Measurements from ENCODE around the gene SWSAP1.
A peak's percentile ranks its signal among the peaks of the same experiment; 100 is the strongest.
"Not testable (repeated sequence)": the region's sequence is repeated elsewhere in the genome, so short reads cannot be mapped to it uniquely, and the experiment has no call there.

Gene SWSAP1, protein sequence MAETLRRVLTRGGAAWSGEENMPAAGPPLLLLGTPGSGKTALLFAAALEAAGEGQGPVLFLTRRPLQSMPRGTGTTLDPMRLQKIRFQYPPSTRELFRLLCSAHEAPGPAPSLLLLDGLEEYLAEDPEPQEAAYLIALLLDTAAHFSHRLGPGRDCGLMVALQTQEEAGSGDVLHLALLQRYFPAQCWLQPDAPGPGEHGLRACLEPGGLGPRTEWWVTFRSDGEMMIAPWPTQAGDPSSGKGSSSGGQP

DNA sequence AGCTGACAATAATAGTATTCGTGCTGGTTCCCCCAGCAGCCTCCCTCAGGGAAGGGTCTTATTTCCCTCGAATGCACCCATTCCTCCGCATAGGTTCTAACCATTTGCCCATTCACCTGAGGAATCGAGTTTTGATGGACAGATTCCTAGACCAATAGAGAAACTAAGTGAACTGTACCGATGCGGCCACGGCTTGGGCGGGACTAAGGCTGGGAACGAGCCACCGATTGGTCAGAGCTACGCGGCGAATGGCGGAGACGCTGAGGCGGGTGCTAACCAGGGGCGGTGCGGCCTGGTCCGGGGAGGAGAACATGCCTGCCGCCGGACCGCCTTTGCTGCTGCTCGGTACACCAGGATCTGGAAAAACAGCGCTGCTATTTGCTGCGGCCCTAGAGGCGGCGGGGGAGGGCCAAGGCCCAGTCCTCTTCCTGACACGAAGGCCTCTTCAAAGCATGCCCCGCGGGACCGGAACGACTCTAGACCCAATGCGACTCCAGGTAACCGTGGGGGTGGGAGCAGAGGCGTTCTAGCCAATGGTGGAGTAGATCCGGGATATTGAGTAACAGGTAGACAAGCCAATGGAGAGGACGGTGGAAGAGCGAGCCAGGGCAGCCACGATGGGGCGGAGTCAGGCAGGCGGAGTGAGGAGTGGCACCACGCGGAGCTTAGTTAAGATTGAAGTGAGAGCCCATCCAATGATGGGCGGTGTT lies at the start of gene SWSAP1:
SWSAP1 (plus strand) TSS at position 234 of the 710 bp plus-strand sequence; CDS start at position 249, 15 bp downstream.
- DNase-seq = peak; percentile 100

DNA sequence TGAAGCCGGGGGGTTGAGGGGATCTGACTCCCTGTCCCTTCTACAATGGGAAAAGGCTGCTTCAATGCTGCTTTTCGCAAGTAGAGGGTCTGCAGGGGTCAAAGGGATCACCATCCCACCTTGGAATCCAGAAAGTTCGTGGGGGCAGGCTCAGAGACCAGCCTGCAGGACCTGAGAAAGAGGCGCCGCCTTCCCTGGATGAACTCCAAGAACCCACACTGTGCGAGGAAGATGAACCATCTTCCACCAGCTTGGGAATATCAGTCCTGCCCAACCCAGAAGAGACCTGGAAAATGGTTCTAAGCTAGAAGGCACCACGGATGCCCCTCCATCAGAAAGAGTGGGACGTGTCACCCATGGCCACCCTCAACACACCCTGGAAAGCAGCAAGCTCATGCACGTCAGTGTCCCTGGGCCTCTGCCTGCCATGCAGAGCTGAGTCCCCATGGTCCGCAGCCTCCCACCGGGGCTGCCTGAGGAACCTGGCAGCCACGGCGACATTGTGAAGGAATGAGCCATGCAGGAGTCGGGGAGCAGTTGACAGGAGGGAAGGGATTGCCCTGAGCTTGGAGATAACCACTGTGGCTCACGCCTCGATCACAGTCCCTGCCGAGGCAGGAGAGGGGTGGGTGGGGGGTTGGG lies 49.6 kb upstream of the SWSAP1 start:
- no peak for DNase-seq

DNA sequence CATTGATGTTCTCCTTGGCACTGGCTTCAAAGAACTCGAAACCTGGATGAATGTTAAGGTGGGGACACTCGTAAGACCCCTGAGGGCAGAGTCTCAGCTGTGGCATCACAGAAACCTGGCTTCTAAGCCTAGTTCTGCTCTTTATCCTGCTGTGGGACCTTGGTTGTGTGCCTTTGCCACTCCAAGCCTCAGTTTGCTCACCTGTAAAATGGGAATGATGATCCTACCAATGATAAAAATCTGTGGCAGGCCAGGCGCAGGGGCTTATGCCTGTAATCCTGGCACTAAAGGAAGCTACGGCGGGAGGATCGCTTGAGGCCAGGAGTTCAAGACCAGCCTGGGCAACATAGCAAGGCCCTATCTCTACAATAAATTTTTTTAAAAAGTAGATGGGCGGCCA lies 48.9 kb upstream of the SWSAP1 start:
- no peak for DNase-seq

DNA sequence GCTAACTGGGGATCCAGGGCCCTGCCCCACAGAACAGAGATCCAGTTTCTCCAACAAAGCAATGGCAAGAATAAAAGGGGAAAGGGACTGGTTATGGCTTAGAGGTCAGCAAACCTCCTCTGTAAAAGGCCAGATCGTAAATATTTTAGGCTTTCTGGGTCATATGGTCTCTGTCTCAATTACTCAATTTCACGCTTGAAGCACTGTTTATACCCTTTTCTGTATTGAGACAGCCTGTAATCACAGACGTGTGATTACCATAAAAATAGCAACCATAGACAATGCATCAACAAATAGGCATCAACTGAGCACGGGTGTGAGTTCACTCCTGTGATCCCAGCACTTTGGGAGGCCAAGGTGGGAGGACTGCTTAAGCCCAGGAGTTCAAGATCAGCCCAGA lies 44.3 kb upstream of the SWSAP1 start:
- no peak for DNase-seq

DNA sequence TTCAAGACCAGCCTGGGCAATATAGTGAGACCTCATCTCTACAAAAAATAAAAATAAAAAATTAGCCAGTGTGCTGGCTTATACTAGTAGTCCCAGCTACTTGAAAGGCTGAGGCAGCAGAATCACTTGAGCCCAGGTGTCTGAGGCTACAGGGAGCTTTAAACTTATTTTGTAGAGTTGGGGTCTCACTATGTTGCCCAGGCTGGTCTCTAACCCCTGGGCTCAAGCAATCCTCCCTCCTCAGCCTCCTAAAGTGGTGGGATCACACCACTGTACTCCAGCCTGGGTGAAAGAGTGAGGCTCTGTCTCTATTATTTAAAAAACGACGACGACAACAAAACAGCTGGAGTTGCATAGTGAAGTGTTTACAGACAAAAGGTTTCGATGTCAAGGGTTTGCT lies 43.0 kb upstream of the SWSAP1 start:
- DNase-seq = no peak

DNA sequence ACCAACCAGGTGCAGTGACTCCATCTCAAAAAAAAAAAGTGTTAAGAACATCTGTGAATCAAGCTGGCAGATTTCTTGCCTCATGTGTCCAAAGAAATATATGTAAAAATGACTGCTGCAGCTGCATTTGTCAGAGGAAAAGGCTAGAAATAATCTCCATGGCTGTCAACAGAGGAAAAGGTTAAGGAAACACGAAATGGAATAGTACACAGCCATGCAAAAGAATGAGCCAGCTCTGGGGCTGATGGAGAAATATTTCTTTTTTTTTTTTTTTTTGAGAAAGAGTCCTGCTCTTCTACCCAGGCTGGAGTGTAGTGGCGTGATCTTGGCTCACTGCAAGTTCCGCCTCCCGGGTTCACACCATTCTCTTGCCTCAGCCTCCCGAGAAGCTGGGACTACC lies 41.6 kb upstream of the SWSAP1 start:
- DNase-seq = no peak

DNA sequence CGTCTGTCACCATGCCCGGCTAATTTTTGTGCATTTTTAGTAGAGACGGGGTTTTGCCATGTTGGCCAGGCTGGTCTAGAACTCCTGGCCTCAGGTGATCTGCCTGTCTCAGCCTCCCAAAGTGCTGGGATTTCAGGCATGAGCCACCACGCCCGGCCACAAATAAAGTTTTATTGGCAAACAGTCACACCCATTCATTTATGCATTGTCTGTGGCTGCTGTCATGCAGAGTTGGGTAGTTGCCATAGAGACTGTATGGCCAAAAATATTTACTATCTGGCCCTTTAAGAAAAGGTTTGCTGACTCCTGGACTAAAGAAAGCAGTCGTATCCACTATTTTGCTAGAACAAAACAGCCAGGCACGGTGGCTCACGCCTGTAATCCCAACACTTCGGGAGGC lies 40.6 kb upstream of the SWSAP1 start:
- not testable (repeated sequence) for DNase-seq

DNA sequence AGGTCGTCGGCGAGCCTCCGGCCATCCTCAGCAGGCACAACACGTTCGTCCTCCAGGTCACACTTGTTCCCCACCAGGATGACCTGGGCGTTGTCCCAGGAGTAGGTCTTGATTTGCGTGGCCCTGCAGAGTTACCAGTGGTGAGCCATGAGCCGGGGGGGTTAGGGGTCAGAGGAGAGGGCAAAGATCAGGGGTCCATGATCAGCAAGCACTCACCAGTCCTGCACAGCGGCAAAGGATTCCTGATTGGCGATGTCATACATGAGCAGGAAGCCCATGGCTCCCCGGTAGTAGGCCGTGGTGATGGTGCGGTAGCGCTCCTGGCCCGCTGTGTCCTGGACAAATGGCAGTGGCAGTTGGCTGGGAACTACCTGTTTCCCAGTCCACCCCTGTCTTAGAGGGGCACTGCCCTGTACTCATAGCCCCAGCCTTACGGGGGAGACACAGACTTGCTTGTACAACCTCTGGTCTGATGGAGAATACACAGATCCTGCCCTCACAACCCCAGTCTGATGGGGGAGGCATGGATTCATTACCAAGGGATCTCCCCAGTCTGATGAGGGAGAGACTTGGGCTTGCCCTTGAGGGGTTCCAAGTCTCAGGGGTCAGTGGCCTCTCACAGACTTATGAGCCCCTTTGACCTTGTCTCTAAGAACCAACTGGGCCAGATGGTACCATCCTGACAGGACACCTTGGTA lies 38.9 kb upstream of the SWSAP1 start:
- no peak for DNase-seq

DNA sequence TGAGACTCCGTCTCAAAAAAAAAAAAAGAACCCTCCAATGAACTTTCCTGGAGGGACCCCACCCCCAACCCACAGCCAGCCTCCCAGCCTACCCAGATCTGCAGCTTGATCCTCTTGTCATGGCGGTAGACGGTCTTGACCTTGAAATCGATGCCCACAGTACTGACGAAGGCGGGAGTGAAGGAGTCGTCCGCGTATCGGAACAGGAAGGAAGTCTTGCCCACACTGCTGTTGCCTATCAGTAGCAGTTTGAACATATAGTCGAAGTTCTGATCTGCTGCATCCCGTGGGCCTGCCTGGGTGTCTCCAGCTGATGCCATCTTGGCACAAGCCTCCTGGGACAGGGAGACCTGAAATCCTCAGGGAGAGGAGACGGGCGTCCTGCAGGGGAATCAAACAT lies 37.4 kb upstream of the SWSAP1 start:
- peak; percentile 24 to 31 for DNase-seq

DNA sequence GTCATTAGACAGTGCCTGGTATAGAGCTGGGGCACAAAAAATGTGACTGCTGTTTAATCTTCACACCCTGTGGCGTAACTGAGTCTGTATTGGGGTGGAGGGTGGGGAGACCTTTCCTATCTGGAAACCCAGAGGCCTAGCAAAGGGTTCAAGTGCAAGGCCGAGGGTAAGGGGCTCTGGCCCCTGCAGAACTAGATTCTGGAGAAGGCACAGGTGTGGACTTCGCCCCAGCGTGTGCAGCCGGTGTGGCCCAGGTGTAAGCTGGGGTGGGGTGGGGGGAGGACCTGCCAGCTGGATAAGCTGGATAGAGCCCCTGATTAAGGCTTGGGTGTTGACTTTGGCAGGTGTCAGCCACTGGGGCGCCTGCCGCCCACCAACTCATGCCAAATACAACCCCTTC lies 36.3 kb upstream of the SWSAP1 start:
- DNase-seq = no peak

DNA sequence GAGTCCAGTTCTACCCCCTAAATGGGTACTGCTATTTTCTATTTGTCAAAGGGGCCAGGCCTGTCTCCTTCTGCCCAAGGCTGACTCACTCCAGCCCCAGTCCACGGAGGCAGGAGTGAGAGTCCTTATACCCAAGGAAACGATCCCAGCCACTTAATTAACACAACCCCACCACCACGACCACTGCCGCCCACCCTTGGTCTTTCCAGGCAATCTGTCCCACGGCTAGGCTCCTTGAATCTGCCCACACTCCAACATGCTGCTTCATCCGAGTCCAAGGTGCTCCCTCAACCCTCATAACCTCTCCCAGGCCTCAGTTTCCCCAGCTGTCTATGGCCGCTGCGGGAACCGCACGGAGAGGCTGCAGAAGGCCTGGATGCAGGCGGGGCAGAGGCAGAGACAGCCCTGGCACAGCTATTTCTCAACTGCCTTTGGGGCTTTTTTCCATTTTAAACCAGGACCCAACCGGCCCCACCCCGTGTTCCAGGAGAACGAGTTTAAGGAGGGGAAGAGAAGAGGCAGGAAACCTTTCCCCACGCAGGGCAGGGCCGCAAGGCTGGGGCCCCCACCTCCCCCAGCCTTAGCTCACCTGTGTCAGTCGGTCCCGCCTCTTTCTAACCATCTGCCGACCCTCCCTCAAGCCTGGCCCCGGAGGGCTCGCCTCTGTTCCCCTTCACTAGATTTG lies 35.8 kb upstream of the SWSAP1 start:
- DNase-seq = no peak

DNA sequence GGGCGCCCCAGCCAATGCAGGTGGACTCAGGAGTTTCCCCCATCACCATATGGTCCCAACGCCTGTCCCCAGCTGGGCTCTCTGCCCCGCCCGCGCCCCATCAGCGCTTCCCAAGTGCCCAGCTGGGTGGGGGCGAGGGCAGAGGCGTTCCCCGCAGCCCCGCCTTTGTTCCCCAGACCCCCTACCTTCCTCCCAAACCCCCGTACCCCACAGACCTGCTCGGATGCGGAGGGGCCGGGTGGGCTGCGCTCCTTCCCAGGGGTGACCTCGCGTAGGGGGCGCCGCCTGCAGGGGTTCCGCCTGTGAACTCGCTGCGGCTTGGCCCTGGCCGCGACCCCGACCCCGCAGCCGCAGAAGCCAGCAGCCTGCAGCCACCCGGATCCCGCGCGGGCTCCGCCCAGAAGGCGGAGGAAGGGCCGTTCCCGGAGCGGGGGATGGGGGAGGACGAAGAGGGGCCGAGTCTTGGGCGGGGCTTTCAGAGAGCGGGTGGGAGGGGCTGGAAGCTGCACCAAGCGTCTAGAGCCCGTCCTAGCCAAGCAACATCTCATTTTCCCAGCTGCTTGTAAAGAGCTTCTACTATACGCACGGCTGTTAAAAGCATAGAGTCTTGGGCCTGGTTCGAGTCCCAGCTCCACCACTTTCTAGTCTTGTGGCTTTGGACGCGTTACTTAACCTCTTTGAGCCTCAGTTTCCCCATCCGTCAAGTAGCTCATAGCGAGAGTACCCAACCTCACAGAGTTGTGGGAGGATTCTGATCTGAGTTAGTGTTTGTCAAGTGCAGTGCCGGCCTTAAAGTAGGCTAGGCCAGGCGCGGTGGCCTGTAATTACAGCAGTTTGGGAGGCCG lies 35.0 kb upstream of the SWSAP1 start, which contains the start of gene RAB3D:
RAB3D (minus strand) TSS at position 404 of the 845 bp plus-strand sequence. CDS start 2,258 bp downstream, outside the sequence.
- peak in 1 of 2 experiments; percentile 16 for DNase-seq

DNA sequence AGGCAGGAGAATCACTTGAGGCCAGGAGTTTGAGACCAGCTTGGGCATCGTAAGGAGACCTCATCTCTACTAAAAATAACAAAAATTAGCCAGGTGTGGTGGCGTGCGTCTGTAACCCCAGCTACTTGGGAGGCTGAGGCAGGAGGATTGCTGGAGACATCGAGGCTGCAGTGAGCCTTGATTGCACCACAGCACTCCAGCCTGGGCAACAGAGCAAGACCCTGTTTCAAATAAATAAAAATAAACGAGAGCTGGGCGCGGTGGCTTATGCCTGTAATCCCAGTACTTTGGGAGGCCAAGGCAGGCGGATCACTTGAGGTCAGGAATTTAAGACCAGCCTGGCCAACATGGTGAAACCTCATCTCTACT lies 34.4 kb upstream of the SWSAP1 start:
- not testable (repeated sequence) for DNase-seq

DNA sequence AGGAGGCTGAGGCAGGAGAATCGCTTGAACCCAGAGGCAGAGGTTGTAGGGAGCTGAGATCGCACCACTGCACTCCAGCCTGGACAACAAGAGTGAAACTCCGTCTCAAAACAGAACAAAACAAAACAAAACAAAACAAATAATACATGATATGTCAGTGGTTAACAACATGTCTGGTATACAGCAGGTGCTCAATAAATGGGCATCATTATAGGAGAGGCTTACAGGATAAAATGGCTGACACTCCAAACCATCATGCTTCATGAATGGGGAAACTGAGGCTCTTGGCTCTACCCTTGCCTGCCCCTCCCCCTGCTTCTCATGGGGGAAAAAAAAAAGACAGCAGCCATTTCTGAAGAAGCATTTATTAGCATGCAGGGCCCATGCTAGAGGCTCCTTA lies 32.0 kb upstream of the SWSAP1 start:
- DNase-seq = no peak

DNA sequence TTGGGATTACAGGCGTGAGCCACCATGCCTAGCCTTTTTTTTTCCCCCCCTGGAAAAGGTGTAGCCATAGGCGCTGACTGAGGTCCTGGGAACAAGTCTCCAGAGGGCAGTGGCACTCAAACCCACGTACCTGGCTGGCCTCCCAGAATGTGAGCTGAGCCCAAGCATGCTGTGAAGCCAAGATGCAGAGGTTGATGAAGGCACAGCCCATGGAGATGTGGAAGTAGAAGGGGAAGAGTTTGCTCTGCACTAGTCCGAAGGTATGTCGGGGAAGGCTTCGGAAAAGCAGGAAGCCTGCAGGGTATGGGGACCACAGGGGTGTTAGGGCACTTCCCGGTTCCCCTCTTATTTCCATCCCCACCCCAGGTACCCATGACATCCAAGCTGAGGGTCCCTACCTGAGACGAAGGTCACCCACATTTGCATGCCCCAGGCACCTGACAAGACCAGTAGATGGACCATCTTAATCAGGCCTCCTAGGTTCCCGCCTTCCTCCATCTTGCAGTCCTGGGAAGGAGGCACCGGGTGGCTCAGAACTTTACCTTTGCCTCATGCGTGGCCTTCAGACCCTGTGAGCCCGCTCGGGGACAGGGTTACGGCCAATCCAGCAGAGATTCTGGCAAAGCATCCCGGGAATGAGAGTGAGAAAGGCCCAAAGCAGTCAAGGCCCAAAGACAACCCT lies 29.2 kb upstream of the SWSAP1 start:
- no peak for DNase-seq

DNA sequence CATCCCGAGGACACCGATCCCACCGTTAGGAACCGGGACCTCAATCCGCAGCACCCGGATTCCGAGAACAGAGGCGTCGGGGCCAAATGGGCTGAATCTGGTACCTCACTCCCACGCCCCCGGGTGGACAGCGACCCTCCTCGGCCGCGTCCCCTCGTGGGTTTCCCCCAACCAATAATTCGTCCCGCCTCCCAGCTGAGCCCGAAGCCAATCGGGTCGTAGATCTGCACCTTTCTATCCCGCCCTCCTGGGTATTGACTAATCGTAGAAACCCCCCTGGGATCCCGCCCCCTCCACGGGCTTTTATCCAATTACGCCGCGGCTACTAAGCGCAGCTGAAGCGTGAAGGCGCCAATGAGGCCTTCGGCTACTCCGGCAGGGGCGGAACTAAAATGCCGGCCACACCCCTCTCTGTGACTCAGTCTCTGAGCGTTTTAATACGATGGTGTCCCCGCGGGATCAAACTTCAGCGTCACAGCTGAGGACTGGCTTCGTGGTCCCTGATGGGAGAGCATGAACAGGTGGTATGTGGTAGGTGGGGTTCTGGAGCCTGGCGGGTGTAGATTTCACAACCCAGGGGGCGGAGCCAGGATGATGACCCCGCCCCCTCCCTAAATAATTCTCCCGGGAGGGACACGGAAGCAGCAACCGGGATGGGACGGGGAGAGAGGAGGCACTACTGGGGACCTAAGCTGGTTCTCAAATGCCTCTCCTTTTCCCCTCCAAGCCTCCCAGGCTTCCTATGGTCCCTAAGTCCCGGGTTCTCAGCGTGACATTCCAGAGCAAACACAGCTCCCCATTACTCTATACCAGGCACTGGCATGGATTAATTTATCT lies 28.1 kb upstream of the SWSAP1 start, which contains the start of the genes CCDC159 and TMEM205:
CCDC159 (plus strand) TSS at position 416 of the 837 bp plus-strand sequence; CDS start at position 504, 88 bp downstream.
TMEM205 (minus strand) TSS at position 165 of the 837 bp plus-strand sequence. CDS start 649 bp downstream, outside the sequence.
- DNase-seq = peak; percentile 97 to 99

DNA sequence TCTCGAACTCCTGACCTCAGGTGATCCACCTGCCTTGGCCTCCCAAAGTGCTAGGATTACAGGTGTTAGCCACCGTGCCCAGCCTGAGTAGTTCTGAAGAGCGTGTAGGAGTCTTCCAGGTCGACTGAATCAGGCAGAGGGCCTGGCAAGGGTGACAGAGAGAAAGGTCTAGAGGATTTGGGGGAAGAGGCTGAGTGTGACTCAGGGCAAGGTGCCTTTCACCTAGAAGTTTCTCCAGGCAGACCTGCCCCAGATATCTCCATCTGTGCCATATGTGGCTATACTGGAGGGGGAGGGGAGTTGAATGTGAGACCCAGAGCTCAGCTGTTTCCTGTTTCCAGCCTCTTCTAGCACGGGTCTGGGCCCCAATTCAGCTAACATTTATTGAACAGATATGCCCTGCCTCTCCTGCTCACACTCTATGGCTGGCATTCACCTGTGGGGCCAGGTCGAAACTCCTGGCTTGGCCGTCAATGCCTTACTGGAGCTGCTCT lies 26.9 kb upstream of the SWSAP1 start:
- no peak for DNase-seq

DNA sequence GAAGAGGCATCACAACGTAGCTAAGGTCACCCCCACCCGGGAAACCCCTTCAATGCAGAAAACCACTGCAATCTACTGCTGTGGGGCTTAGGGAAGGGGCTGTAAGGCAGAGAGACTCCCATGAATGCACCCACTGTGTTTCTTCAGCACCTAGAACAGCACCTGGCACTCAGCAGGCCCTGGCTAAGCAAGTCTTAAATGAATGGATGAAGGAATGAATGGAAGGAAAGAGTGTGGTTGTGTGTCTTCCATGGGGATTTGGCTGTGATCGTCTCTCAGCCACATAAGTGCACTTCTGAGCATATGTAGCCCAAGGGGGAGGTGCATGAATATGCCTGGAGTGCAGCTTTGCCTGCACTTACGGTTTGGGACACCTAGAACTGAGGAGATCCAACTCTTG lies 25.3 kb upstream of the SWSAP1 start:
- DNase-seq = no peak

DNA sequence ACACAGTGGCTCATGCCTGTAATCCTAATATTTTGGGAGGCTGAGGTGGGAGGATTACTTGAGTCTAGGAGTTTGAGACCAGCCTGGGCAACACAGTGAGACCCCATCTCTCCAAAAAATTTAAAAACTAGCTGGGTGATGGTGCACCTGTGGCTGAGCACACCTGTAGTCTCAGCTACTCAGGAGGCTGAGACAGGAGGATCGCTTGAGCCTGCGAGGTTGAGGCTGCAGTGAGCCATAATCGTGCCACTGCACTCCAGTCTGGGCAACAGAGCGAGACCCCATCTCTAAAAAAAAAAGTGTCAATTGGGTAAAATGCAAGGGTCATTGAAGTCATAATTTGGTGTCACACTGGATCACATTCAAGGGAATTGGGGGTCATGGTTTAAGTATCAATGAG lies 20.4 kb upstream of the SWSAP1 start:
- not testable (repeated sequence) for DNase-seq
